Epithelial cell of proximal tubule (primary cell): Measurements from ENCODE around the gene THEM4. TPM values are rescaled to one million over a fixed set of nuclear protein-coding genes. Genes with fewer than 3 reads are reported as not detected.

Experiments used
- DNase-seq: peaks from one replicate; pipeline ENCODE4 v3.0.0-alpha.2; 2011; ENCODE audit warnings: low read depth
- H3K4me3 ChIP-seq: 2 replicates; pipeline ENCODE4 v1.5.1; 2011; ENCODE audit warnings: low read depth, mild to moderate bottlenecking, low read length
- total RNA-seq: library from RNA; depleted of rRNA; stranded (reverse); fragments of >200 nt; gene quantifications from 2 replicates; pipeline ENCODE4 v1.2.3, GENCODE V29; 2015
- TF ChIP-seq, protein P1 (sequence below): conservative IDR thresholded peaks from 2 replicates; pipeline ENCODE4 v1.5.1; 2012; ENCODE audit warnings: low read depth, mild to moderate bottlenecking, low read length

THEM4 gene
- total RNA-seq, 1 donor from 2014 or later: 7.0 TPM

DNA sequence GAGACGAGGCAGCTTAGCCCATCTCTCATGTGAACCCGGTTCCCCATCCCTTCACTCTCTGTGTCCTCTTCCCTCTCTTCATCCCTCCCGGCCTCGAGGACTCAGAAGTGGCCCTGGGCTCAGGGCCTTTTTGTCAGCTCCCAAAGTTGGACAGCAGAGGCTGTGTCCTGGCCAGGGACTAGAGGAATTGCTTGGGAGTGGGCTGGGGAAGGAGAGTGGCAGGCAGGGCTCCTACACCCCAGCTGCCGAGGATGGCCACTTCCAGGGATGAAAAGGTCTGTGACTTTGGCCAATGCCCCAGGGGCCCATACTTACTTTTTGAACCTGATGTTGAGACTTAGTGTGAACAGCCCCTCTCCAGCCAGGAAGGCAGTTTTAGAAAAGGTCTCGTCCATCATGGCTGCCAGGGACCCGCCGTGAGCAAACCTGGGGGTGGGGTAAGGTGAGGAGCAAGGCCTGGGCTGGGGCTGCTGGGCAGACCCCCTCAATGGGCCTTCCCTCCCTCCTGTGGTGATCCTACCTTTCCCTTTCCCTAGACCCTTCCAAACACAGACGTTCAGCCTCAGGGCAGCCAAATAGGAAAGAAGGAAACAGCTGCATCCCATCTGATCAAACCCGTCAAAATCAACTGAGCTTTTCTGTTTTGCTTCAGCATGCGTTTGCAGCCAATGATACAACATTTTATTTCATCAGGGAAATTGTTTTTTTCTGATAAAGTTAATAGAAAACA is 61.3 kb downstream of the THEM4 start:
- DNase-seq: no peak
- H3K4me3 ChIP-seq: no peak overlapping the region
- TF ChIP-seq, protein P1, sequence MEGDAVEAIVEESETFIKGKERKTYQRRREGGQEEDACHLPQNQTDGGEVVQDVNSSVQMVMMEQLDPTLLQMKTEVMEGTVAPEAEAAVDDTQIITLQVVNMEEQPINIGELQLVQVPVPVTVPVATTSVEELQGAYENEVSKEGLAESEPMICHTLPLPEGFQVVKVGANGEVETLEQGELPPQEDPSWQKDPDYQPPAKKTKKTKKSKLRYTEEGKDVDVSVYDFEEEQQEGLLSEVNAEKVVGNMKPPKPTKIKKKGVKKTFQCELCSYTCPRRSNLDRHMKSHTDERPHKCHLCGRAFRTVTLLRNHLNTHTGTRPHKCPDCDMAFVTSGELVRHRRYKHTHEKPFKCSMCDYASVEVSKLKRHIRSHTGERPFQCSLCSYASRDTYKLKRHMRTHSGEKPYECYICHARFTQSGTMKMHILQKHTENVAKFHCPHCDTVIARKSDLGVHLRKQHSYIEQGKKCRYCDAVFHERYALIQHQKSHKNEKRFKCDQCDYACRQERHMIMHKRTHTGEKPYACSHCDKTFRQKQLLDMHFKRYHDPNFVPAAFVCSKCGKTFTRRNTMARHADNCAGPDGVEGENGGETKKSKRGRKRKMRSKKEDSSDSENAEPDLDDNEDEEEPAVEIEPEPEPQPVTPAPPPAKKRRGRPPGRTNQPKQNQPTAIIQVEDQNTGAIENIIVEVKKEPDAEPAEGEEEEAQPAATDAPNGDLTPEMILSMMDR: no peak

DNA sequence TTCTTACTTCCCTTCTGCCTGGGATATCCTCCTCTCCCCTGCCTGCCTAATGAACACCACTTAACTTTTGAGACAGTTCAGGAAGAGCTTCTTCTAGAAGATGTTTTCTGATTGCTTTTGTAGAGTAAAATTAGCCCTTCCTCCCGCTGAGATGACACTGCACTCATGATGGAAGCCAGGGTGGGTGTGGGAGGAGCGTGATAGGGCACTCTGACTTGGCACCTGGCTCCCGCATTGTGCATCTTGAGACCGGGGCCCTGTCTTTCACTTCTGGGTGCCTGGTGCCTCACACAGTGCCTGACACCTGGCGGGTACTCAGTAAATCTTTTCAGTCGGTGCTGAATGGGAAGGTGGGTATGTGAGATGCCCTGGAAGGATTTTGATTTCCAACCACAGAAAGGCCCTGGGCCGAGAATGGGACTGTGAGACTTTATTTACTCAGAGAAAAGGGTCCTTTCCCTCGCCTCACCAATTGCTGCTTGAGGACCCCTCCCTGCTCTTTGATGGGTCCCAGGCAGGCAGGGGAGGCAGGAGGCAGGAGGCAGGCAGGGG is 62.5 kb downstream of the THEM4 start:
- TF ChIP-seq, protein P1: no peak
- no peak overlapping the region for H3K4me3 ChIP-seq
- no peak for DNase-seq

DNA sequence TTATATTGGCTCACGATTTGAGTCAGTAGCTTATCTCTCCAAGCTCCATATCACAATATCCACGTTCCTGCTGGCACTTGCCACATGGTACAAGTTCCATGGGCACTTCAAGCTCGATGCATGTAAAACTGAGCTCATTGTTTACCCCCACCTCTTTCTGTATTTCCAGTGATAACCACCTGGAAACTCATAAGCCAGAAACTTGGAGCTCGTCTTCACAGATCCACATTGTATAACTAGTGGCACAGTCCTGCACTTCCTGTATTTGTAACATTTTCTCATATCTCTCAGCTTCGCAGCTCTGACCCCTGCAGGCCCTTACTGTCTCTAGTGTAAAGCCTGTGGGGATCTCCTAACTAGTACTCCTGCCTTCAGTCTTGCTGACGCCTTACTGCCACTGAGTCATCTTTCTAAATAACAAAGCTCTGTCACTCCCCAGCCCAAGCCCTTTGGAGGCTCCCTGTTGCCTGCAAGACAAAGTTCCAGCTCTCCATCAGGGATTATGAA is 63.2 kb downstream of the THEM4 start:
- H3K4me3 ChIP-seq: no peak overlapping the region
- DNase-seq: no peak
- TF ChIP-seq, protein P1: no peak

DNA sequence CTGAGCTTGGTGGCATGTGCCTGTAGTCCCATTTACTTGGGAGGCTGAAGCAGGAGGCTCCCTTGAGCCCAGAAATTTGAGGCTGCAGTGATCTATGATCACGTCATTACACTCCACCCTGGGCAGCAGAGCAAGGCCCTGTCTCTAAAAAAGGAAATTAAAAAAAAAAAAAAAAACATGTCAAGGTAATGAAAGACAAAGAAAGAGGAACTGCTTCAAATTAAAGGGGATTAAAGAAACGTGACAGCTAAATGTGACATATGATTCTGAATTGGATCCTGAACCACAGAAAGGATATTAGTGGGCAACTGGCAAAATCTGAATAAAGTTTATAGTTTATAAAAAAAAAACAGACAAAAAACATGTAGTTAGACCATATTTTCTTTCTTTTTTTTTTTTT is 65.9 kb downstream of the THEM4 start:
- TF ChIP-seq, protein P1: no peak
- H3K4me3 ChIP-seq: no peak overlapping the region
- DNase-seq: no peak

DNA sequence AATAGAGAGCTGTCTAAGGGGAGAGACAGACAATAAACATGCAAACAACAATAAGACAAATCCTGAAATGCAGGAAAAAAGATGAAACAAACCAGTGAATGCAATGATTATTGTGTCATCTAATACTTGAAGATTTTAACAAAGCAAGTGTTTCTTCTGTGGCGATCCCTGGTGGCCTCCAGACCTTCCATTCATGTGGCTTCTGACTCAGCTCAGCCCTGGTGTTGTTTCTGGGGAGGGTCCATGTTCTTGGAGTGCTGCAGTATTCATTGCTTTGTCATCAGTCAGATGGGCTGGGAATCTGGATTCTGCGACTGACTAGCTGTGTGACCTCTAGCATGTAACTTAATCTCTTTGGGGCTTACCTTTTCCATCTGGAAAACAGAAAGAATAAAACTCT is 68.2 kb downstream of the THEM4 start:
- peak; percentile 67 for DNase-seq
- TF ChIP-seq, protein P1: no peak
- no peak overlapping the region for H3K4me3 ChIP-seq

DNA sequence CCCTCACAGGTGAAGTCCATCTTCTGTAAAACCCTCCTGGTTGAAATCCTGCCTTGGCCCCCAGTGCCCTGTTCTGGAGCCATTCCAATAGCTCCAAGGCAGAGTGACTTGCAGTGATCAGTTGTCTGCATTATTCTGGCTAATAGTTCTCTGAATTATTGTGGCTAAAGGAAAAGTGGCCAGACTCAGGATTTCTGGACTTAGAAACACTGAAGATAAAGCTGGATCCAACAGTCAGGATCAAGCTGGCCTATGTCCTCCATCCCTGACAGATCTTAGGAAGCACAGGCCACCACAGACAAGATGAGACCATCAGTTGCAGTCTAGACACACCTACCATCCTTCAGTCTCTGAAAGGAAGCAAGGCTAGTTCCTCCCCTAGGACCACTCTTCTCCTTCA is 68.9 kb downstream of the THEM4 start:
- DNase-seq: no peak
- peak overlapping the region; percentile 6 for H3K4me3 ChIP-seq
- TF ChIP-seq, protein P1: no peak
